ENCODE measurements around the gene STEAP1B.
"Not testable (repeated sequence)": the region's sequence is repeated elsewhere in the genome, so short reads cannot be mapped to it uniquely, and the experiment has no call there.

STEAP1B gene

DNA sequence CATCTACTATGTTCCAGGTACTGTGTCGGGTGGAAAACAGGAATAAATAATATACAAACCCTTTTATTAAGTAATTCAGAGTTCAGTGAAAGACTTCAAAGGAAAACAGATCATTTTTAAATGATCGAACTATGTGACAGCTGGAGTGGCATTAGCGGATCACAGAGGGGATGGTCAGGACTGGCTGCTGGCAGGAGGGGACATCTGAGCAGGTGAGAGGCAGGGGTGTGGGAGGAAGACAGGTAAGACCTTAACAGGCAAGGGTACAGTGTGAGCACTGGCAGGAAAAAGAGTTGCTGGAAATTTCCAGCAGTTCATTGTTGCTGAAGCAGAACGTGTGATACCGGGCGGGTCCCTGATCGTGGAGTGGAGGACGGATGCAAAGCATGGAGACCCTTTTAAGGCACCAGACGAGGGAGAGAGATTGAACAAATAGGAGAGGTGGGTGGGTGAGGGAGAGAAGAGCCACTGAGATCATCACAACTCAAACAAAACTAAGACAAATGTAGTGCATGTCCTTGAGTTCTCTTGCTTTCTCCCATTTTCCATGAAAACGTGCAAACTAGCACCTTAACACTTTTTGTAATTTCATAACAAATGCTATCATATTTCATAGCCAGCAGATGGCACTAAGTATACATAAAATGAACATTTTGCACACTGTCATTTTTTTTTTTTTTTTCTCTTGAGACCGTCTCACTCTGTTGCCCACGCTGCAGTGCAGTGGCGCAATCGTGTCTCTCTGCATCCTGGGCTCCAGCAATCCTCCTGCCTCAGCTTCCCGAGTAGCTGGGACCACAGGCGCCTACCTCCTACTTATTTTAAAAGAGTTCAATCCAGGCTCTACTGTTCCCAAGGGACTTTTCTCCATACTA lies 23.7 kb upstream of the STEAP1B start:
- not testable (repeated sequence) for H3K9ac ChIP-seq (ENCODE audit: low read depth, low read length); H3K4me1 ChIP-seq (ENCODE audit: control insufficient read depth, insufficient read depth, low read length); H3K4me3 ChIP-seq (ENCODE audit: low read depth, low read length); H3K27me3 ChIP-seq (ENCODE audit: control insufficient read depth, insufficient read depth, low read length); H3K36me3 ChIP-seq (ENCODE audit: control insufficient read depth, insufficient read depth, low read length); H3K9me3 ChIP-seq (ENCODE audit: control insufficient read depth, insufficient read depth, low read length)

- H3K27me3 ChIP-seq (ENCODE audit: control insufficient read depth, insufficient read depth, low read length); H3K4me1 ChIP-seq (ENCODE audit: control insufficient read depth, insufficient read depth, low read length); H3K36me3 ChIP-seq (ENCODE audit: control insufficient read depth, insufficient read depth, low read length); H3K9me3 ChIP-seq (ENCODE audit: control insufficient read depth, insufficient read depth, low read length); H3K4me3 ChIP-seq (ENCODE audit: low read depth, low read length); H3K9ac ChIP-seq (ENCODE audit: low read depth, low read length): not testable (repeated sequence)
These were observed 19.6 kb upstream of the STEAP1B start for GRCh38 chr7:22519560-22519959.

GRCh38 chr7:22516950-22517349 lies 17.0 kb upstream of the STEAP1B start:
- not testable (repeated sequence) for H3K9me3 ChIP-seq (ENCODE audit: control insufficient read depth, insufficient read depth, low read length); H3K4me1 ChIP-seq (ENCODE audit: control insufficient read depth, insufficient read depth, low read length); H3K9ac ChIP-seq (ENCODE audit: low read depth, low read length); H3K4me3 ChIP-seq (ENCODE audit: low read depth, low read length); H3K36me3 ChIP-seq (ENCODE audit: control insufficient read depth, insufficient read depth, low read length); H3K27me3 ChIP-seq (ENCODE audit: control insufficient read depth, insufficient read depth, low read length)

- not testable (repeated sequence) for H3K4me1 ChIP-seq (ENCODE audit: control insufficient read depth, insufficient read depth, low read length); H3K9me3 ChIP-seq (ENCODE audit: control insufficient read depth, insufficient read depth, low read length); H3K36me3 ChIP-seq (ENCODE audit: control insufficient read depth, insufficient read depth, low read length); H3K4me3 ChIP-seq (ENCODE audit: low read depth, low read length); H3K9ac ChIP-seq (ENCODE audit: low read depth, low read length); H3K27me3 ChIP-seq (ENCODE audit: control insufficient read depth, insufficient read depth, low read length)
These were observed 15.0 kb upstream of the STEAP1B start for GRCh38 chr7:22514963-22515362.

DNA sequence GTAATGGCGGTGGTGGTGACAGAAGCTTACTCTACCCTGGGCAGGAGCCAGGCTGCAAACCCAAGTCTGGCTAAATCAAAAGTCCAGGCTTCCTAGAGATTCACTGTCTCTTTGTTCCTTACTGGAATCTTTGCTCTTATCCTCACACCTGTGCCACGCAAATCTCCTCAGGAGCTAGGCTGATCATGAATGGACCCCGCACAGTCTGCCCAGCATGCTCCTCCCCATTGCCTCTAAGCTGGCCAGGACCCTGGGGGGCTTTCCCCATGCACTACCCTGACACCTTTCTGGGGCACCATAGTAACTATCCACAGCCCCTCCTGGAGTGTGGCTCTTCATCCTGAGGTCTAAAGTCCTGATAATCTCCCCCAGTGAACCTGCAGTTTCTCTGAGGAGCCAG lies 7.3 kb upstream of the STEAP1B start:
- not testable (repeated sequence) for H3K36me3 ChIP-seq (ENCODE audit: control insufficient read depth, insufficient read depth, low read length); H3K9ac ChIP-seq (ENCODE audit: low read depth, low read length); H3K4me1 ChIP-seq (ENCODE audit: control insufficient read depth, insufficient read depth, low read length); H3K27me3 ChIP-seq (ENCODE audit: control insufficient read depth, insufficient read depth, low read length); H3K4me3 ChIP-seq (ENCODE audit: low read depth, low read length); H3K9me3 ChIP-seq (ENCODE audit: control insufficient read depth, insufficient read depth, low read length)

- not testable (repeated sequence) for H3K9ac ChIP-seq (ENCODE audit: low read depth, low read length); H3K36me3 ChIP-seq (ENCODE audit: control insufficient read depth, insufficient read depth, low read length); H3K9me3 ChIP-seq (ENCODE audit: control insufficient read depth, insufficient read depth, low read length); H3K4me1 ChIP-seq (ENCODE audit: control insufficient read depth, insufficient read depth, low read length); H3K4me3 ChIP-seq (ENCODE audit: low read depth, low read length); H3K27me3 ChIP-seq (ENCODE audit: control insufficient read depth, insufficient read depth, low read length)
These were observed 6.5 kb upstream of the STEAP1B start for GRCh38 chr7:22506316-22507020.

- H3K4me3 ChIP-seq (ENCODE audit: low read depth, low read length); H3K36me3 ChIP-seq (ENCODE audit: control insufficient read depth, insufficient read depth, low read length); H3K4me1 ChIP-seq (ENCODE audit: control insufficient read depth, insufficient read depth, low read length); H3K9me3 ChIP-seq (ENCODE audit: control insufficient read depth, insufficient read depth, low read length); H3K27me3 ChIP-seq (ENCODE audit: control insufficient read depth, insufficient read depth, low read length); H3K9ac ChIP-seq (ENCODE audit: low read depth, low read length): not testable (repeated sequence)
These were observed 4.5 kb upstream of the STEAP1B start for GRCh38 chr7:22504519-22504918.

DNA sequence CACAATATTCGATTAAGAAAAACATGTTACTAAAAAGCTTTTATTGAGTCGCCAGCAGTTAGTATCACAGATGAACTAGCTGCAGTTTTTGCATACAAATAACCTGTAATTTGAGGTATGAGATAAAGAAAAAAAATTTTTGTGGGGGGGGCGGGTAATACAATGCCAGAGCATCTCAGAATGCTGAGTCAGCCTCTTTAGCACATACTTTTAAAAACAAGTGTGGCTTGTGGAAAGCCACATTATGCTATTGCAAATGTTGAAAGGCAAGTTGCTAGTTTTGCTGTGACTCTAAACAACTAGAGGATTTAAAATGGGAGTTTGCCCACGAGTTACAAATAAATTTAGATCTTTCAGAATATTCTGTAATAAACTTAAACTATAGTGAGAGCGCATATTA lies 2.1 kb upstream of the STEAP1B start:
- H3K9ac ChIP-seq (ENCODE audit: low read depth, low read length); H3K4me3 ChIP-seq (ENCODE audit: low read depth, low read length); H3K27me3 ChIP-seq (ENCODE audit: control insufficient read depth, insufficient read depth, low read length); H3K4me1 ChIP-seq (ENCODE audit: control insufficient read depth, insufficient read depth, low read length); H3K9me3 ChIP-seq (ENCODE audit: control insufficient read depth, insufficient read depth, low read length); H3K36me3 ChIP-seq (ENCODE audit: control insufficient read depth, insufficient read depth, low read length): not testable (repeated sequence)

DNA sequence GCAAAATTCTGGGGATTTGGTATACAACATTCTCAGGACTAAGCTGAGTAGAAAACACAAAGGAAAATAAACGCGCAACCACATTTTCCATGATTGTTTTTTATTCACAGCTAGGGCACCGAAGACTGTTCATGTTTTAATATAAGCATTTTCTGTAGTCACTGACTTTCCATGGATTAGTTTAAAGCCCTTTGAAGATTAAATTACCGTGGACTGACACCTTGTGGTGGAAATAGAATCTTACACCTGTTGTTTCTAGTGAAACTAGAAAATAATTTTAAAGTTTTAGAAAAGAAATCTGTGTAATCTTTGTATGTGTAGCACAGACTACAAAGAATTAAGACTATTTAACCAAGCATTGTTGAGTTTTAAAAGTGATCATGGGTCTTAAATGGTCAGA lies 1.3 kb upstream of the STEAP1B start:
- not testable (repeated sequence) for H3K27me3 ChIP-seq (ENCODE audit: control insufficient read depth, insufficient read depth, low read length); H3K9me3 ChIP-seq (ENCODE audit: control insufficient read depth, insufficient read depth, low read length); H3K4me3 ChIP-seq (ENCODE audit: low read depth, low read length); H3K4me1 ChIP-seq (ENCODE audit: control insufficient read depth, insufficient read depth, low read length); H3K36me3 ChIP-seq (ENCODE audit: control insufficient read depth, insufficient read depth, low read length); H3K9ac ChIP-seq (ENCODE audit: low read depth, low read length)

DNA sequence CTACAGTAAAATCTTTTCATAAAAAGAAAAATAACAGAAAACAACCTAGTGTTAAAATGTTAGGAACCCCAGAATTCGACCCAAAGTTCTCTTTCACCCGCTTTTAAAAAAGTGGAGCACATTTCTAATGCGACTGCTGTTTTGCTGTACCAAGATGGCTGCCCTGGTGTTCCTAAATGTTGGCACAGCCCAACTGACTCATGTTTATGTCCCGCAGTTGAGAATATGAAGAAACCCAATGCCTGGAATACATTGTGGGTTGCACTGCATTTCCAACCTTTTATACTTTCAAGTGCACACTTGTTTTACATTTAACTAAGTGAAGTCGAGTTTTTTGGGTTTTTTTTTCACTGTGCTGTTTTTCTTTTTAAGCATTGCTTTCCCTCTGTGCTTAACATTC lies 944 bp downstream of the STEAP1B start:
- Histone ChIP-seq H3K4me1 (ENCODE audit: control insufficient read depth, insufficient read depth, low read length) (peaks cover 3% of the 10 kb centered on the region), H3K27me3 (ENCODE audit: control insufficient read depth, insufficient read depth, low read length) (peaks cover 3% of the 10 kb centered on the region), H3K4me3 (ENCODE audit: low read depth, low read length) (no peak overlapping the region)

DNA sequence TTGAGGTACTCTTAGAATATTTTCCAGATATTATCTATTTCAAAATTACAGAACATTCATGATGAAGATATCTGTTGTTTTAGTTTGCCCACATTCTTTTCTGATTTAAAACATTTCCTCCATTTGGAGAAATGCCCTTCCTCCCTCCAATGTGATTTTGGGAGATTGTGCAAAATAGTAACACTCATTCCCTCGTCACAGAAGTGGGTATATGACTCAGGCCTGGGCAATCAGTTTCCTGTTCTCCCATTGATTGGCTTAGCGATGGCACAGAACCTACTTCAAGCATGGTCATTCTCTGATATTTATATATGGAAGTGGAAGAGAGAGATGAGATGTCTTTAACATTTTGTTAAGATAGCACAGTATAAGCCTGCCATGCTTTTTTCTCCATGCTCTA lies 3.1 kb downstream of the STEAP1B start:
- H3K4me3 ChIP-seq (ENCODE audit: low read depth, low read length); H3K9ac ChIP-seq (ENCODE audit: low read depth, low read length); H3K4me1 ChIP-seq (ENCODE audit: control insufficient read depth, insufficient read depth, low read length); H3K27me3 ChIP-seq (ENCODE audit: control insufficient read depth, insufficient read depth, low read length); H3K9me3 ChIP-seq (ENCODE audit: control insufficient read depth, insufficient read depth, low read length); H3K36me3 ChIP-seq (ENCODE audit: control insufficient read depth, insufficient read depth, low read length): not testable (repeated sequence)

More for the DNA sequence above, 944 bp downstream of the STEAP1B start:
- Histone ChIP-seq H3K36me3 (ENCODE audit: control insufficient read depth, insufficient read depth, low read length) (no peaks in the 10 kb centered on the region), H3K9me3 (ENCODE audit: control insufficient read depth, insufficient read depth, low read length) (no peaks in the 10 kb centered on the region), H3K9ac (ENCODE audit: low read depth, low read length) (no peak overlapping the region)

DNA sequence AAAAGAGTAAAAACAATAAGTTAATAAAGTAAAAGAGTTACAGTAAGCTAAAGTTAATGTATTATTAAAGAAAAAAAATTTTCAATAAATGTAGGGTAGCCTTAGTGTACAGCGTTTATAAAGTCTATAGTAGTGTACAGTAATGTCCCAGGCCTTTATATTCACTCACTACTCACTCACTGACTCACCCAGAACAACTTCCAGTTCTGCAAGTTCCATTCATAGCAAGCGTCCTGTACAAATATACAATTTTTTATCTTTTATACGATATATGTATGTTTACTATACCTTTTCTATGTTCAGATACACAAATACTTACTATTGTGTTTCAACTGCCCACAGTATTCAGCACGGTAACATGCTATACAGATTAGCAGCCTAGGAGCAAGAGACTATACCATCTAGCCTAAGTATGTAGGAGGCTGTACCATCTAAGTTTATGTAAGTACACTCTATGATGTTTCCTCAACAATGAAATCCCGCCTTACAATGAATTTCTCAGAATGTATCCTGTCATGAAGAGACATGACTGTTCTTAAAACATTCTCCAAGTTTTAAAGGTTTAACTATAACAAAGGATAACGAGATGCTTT lies 3.6 kb downstream of the STEAP1B start:
- not testable (repeated sequence) for H3K9me3 ChIP-seq (ENCODE audit: control insufficient read depth, insufficient read depth, low read length); H3K9ac ChIP-seq (ENCODE audit: low read depth, low read length); H3K4me3 ChIP-seq (ENCODE audit: low read depth, low read length); H3K4me1 ChIP-seq (ENCODE audit: control insufficient read depth, insufficient read depth, low read length); H3K27me3 ChIP-seq (ENCODE audit: control insufficient read depth, insufficient read depth, low read length); H3K36me3 ChIP-seq (ENCODE audit: control insufficient read depth, insufficient read depth, low read length)

Measured in iPS-15b (cell line).